ENCODE results near the gene RAB3C.
"Not testable (repeated sequence)": the region's sequence is repeated elsewhere in the genome, so short reads cannot be mapped to it uniquely, and the experiment has no call there.

The RAB3C gene

DNA sequence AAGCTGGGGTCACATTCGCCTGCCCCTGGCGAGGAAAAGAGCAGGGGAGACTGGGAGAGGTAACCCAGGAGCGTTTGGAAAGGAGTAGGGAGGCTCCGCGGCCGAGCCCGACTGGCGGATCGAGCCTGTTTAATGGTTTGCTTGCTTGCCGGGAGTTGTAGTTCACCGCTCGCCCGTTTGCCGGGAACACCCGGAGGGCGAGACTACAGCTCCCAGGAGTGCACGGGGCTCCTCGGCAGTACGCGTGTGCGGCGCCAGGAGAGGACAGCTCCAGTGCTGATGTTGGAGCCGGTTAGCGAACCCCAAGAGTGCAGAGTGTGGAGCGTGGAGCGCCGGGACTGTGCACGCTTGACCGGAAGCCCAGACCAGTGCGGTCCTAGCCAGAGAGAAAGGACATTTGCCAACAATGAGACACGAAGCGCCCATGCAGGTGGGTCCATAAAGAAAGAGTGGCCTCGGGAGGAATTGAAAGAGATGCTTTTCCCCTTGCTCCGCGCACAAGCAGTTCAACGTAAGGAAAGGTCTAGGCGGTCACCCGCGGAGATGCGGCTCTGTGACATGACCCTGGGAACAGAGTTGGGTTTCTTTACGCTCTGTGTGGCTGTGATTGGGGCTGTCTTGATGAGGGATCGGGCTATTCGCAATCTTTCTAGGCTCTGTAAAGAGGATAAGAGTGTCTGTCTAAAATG lies at the start of gene RAB3C:
Gene RAB3C, plus strand, starts transcription at position 273 of the 689 bp plus-strand sequence. Its CDS starts 134 bp downstream, at position 407.
- H3K4me3 ChIP-seq (ENCODE audit: low read depth, low read length): peak within 1 kb of the TSS; percentile 84

GRCh38 chr5:58541935-58542334 lies 40.9 kb upstream of the RAB3C start:
- not testable (repeated sequence) for H3K4me3 ChIP-seq (ENCODE audit: low read depth, low read length)

- no peak overlapping the region for H3K4me3 ChIP-seq (ENCODE audit: low read depth, low read length)
These were observed 40.2 kb upstream of the RAB3C start for GRCh38 chr5:58542709-58543108.

DNA sequence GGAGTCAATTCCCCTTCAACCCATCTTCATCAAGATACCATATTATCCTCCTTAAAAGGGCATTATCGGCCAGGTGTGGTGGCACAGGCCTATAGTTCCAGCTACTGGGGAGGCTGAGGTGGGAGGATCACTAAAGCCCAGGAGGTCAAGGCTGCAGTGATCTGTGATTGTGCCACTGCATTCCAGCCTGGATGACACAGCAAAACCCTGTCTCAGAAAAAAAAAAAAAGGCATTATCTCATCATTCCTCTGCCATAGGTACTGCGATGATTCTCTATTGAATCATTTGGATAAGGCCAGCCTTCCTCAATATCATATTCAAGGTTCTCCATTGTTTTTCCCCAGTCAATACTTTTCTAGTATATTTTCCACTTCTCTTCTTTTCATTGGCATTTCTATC lies 39.2 kb upstream of the RAB3C start:
- no peak overlapping the region for H3K4me3 ChIP-seq (ENCODE audit: low read depth, low read length)

DNA sequence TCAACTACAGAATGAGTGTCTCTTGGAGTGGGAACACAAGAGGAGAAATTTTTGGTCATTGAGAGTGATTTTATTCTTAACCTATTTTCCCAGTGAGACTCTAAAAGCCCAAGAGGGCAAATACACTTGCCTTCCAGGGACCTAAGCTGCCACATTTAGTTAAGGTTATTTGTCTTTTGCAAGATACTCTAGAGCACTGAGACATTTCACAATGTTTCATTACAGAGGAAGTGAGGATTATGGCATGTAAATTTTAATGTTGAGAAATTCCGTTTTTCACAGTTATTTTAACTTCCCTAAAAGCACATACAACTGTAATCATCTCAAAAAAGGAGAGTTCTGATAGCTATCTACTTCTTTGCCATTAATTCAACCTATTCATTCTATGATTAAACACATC lies 38.7 kb upstream of the RAB3C start:
- no peak overlapping the region for H3K4me3 ChIP-seq (ENCODE audit: low read depth, low read length)

DNA sequence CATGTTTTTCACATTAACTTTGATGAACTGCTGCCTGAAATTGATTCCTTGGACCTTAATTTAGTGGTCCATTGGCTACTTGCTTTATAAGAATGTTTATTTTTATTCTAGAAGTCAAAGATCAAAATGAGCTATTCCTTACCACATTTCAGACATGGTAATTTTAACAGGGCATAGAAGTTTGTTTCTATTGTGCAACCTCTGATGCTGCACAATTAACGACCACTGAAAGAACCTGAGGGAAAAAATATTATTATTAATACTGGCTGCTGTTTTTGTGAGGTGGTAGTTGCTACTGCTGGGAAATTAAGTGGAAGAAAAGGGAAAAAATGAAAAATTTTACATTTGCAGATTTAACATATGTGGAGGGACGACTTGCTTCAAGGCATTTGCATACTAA lies 37.9 kb upstream of the RAB3C start:
- H3K4me3 ChIP-seq (ENCODE audit: low read depth, low read length): no peak overlapping the region

- H3K4me3 ChIP-seq (ENCODE audit: low read depth, low read length): no peak overlapping the region
These were observed 37.0 kb upstream of the RAB3C start for GRCh38 chr5:58545912-58546311.

DNA sequence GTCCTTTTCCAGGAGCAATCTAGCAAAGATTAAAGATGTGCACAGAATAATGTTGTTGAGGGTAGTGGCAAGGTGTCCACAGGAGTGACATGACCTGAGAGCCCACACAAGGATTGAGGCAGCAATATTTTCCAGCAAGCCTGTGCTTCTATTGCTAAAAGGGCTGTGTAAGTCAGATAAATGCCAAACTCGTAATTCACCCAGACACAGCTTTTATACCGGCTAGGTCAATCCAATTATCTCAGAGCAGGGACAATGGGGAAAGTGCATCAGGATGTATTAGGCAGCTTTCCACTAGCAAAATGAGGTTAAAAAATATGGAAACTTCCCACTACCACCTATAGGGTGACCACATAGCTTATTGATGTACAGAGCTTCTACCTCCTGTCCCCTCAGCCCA lies 34.8 kb upstream of the RAB3C start:
- H3K4me3 ChIP-seq (ENCODE audit: low read depth, low read length): no peak overlapping the region

DNA sequence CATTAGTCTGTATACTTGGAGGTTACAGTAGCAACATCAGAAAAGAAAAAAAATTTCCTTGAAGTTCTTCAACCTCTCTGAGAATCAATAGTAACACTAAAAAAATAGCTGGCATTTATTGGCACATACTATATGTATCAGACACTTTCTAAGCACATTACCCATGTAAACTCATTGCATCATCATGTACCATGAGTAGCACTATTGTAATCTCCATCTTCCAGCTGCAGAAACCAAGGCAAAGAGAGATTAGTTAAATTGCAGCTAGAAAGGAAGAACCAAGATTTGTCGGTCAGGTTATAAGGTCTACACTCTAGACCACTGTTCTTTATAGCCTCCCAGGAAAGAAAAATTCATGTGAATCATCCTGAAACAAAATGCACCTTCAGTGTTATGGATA lies 31.4 kb upstream of the RAB3C start:
- no peak overlapping the region for H3K4me3 ChIP-seq (ENCODE audit: low read depth, low read length)

DNA sequence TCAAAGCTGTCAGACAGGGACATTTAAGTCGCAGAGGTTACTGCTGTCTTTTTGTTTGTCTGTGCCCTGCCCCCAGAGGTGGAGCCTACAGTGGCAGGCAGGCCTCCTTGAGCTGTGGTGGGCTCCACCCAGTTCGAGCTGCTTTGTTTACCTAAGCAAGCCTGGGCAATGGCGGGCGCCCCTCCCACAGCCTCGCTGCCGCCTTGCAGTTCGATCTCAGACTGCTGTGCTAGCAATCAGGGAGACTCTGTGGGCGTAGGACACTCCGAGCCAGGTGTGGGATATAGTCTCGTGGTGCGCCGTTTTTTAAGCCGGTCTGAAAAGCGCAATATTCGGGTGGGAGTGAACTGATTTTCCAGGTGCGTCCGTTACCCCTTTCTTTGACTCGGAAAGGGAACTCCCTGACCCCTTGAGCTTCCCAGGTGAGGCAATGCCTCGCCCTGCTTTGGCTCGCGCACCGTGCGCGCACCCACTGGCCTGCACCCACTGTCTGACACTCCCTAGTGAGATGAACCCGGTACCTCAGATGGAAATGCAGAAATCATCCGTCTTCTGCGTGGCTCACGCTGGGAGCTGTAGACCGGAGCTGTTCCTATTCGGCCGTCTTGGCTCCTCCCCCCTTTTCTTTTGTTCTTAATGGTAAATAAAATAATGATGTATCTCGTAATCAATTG lies 25.1 kb upstream of the RAB3C start:
- H3K4me3 ChIP-seq (ENCODE audit: low read depth, low read length): not testable (repeated sequence)

DNA sequence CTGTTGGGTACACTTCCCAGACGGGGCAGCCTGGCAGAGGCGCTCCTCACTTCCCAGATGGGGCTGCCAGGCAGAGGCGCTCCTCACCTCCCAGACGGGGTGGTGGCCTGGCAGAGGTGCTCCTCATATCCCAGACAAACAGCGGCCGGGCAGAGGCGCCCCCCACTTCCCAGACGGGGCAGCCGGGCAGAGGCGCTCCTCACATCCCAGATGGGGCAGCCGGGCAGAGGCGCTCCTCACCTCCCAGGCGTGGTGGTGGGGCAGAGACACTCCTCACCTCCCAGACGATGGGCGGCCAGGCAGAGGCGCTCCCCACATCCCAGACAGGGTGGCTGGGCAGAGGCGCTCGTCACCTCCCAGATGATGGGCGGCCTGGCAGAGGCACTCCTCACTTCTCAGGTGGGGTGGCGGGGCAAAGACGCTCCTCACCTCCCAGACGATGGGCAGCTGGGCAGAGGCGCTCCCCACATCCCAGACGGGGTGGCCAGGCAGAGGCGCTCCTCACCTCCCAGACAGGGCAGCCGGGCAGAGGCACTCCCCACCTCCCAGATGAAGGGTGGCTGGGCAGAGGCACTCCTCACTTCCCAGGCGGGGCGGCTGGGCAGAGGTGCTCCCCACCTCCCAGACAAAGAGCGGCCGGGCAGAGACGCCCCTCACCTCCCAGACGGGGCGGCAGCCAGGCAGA lies 19.7 kb upstream of the RAB3C start:
- not testable (repeated sequence) for H3K4me3 ChIP-seq (ENCODE audit: low read depth, low read length)

- not testable (repeated sequence) for H3K4me3 ChIP-seq (ENCODE audit: low read depth, low read length)
These were observed 18.6 kb upstream of the RAB3C start for GRCh38 chr5:58564043-58564832.

DNA sequence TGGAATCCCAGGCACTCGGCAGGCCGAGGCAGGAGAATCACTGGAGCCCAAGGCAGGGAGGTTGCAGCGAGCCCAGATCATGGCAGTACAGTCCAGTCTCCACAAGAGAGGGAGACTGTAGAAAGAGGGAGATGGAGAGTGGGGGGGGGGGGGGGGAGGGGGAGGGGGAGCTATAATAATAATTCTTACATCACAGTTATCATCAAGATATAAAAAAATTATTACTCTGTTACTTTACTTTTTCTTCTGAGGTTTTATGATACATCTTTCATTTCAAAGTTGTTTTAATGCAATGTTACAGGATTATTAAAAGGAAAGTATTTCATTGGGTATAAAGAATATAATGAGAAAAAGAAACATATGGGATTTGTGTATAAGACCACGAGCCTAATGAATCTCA lies 17.8 kb upstream of the RAB3C start:
- no peak overlapping the region for H3K4me3 ChIP-seq (ENCODE audit: low read depth, low read length)

- H3K4me3 ChIP-seq (ENCODE audit: low read depth, low read length): no peak overlapping the region
These were observed 11.4 kb upstream of the RAB3C start for GRCh38 chr5:58571501-58571900.

GRCh38 chr5:58572973-58573372 lies 9.9 kb upstream of the RAB3C start:
- not testable (repeated sequence) for H3K4me3 ChIP-seq (ENCODE audit: low read depth, low read length)

DNA sequence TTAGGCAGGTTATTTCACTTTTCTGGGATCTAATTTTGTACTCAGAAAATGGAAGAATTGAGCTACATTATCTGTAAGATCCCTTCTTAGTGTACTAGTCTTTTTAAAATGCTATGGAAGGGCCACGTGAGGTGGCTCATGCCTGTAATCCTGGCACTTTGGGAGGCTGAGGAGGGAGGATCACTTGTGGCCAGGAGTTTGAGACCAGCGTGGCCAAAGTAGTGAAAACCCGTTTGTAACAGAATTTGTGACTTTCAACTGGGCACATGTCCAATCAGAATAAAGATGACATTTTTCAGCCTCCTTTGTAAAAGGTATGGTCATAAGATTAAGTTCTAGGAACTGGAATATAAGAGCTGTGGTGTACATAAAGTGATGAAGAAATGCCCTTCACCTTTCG lies 3.1 kb upstream of the RAB3C start:
- no peak overlapping the region for H3K4me3 ChIP-seq (ENCODE audit: low read depth, low read length)

GRCh38 chr5:58582019-58582802 lies 664 bp upstream of the RAB3C start:
- H3K4me3 ChIP-seq (ENCODE audit: low read depth, low read length): peak overlapping the region; percentile 84

DNA sequence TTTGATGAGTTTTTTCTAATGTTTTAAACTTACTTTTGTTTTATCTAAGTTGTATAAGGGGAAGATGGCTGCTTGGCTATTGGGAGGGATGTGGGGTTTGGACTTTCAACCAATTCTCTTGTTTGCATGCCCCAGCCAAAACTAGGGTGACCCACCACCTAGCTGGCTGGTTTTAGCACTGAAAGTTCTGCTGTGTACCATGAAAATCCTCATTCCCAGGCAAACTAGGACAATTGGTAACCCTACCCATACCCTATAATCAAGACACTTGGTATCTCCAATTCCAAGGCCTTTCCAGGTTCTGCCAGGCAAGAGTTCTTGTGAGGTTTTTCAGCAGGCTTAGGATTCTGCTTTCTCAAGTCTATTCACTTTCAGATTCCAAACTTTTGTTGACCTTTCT lies 13.1 kb downstream of the RAB3C start:
- H3K4me3 ChIP-seq (ENCODE audit: low read depth, low read length): no peak overlapping the region

- H3K4me3 ChIP-seq (ENCODE audit: low read depth, low read length): no peak overlapping the region
These were observed 15.6 kb downstream of the RAB3C start for GRCh38 chr5:58598440-58598839.

DNA sequence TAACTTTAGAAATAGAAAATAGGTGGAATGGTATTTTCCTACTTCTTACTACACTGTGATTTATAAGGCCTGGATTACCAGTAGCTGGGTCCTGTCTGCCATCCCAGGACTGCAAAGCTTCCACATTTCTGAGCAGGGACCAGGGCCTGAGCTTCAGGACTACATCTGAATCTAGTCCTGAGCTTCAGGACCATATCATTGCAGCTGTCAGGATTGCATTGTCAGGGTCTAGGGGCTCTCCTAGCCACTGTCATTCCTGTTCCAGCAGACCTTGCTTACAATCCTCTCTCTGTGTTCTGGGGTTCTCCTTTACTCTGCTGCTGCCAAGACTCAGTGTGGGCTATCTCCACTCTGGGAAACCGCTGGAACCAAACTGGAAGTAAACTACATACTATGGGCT lies 16.3 kb downstream of the RAB3C start:
- H3K4me3 ChIP-seq (ENCODE audit: low read depth, low read length): no peak overlapping the region

DNA sequence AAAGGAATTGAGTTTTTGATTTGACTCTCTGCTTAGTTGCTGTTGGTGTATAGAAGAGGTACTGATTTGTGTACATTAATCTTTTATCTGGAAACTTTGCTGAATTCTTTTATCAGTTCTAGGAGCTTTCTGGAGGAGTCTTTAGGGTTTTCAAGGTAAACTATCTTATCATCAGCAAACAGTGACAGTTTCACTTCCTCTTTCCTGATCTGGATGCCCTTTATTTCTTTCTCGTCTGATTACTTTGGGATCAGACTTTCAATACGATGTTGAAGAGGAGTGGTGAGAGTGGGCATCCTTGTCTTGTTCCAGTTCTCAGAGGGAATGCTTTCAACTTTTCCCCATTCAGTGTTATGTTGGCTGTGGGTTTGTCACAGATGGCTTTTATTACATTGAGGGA lies 17.7 kb downstream of the RAB3C start:
- not testable (repeated sequence) for H3K4me3 ChIP-seq (ENCODE audit: low read depth, low read length)

Data from iPS-11a (cell line).